ENCODE results near the gene CDHR3.
A peak's percentile ranks its signal among the peaks of the same experiment; 100 is the strongest.

The CDHR3 gene

GRCh38 chr7:106031300-106032035, 68.4 kb downstream of the CDHR3 start:
- no peak for DNase-seq

- no peak for DNase-seq
Measured at GRCh38 chr7:106032295-106032694, 69.2 kb downstream of the CDHR3 start.

- DNase-seq, result no peak
Measured at GRCh38 chr7:106033735-106034134, 70.7 kb downstream of the CDHR3 start.

DNA sequence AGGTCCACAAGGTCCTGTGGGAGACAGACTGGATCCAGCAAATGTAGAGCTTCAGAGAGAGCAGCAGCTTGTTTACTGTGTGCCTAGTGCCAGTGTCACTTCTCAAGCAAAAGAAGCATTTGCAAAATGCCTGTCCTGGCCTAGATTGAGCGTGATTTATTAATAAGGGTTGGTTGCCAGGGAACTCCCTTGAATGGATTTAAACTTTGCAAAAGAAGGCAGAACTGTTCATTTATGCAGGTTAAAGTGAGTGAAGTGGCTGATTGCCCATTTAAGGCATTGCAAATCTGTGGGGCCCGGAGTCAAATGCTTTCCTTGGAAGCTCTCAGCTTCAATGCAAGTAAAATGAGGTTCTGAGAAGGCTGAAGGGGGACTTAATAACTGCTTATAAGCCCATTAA, 71.3 kb downstream of the CDHR3 start:
- no peak for DNase-seq

- no peak for DNase-seq
Measured at GRCh38 chr7:106035568-106035967, 72.5 kb downstream of the CDHR3 start.

- no peak for DNase-seq
Measured at GRCh38 chr7:106036004-106036403, 72.9 kb downstream of the CDHR3 start.

DNA sequence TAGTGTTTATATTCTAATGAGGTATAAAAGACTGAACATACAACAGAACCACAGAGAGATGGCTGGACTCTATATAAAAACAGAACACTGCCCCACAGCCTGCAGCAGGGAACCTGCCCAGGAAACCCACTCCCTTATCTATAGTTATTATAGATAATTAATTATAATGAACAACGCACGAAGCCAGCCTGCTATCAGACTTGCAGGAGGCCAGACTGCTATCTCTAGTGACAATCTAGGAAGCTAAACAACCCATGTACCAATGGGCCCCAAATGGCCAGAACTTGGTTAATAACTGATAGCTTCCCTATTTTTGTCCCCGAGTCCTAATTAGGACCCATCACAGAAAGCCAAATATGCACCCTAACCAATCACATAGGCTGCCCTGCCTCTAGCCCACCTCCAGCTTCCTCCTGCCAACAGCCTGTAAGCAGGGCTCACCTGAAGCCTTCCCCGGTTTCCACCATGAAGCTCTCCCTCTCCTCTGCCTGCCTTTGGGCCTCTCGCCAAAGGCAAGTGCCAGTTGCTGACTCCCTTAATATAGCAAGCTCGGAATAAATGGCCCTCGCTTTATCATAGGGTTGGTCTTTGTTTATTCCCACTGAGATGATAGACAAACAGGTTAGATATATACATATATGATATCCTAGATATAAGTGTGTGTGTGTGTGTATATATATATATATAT, 74.6 kb downstream of the CDHR3 start:
- DNase-seq, result no peak

- no peak for DNase-seq
Measured at GRCh38 chr7:106038289-106038688, 75.2 kb downstream of the CDHR3 start.

DNA sequence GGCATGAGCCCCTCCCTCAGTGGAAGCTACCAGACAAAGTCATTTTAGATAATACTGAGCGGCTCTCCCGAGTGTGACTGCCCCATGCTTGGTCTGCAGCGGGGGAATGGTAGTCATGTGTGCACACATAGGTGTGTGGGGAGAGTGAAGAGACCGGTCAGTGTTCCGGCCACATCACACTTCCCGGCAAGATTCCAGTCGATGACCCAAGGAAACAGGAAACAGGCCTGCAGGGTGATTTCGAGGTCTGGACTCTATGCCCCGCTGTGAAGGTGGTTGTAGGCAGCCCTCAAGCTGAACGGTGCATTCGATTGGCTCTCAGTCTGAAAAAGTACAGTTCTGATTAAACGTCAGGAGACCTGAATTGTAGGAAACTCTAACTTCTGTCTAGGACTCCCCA, 75.9 kb downstream of the CDHR3 start:
- DNase-seq, result no peak

DNA sequence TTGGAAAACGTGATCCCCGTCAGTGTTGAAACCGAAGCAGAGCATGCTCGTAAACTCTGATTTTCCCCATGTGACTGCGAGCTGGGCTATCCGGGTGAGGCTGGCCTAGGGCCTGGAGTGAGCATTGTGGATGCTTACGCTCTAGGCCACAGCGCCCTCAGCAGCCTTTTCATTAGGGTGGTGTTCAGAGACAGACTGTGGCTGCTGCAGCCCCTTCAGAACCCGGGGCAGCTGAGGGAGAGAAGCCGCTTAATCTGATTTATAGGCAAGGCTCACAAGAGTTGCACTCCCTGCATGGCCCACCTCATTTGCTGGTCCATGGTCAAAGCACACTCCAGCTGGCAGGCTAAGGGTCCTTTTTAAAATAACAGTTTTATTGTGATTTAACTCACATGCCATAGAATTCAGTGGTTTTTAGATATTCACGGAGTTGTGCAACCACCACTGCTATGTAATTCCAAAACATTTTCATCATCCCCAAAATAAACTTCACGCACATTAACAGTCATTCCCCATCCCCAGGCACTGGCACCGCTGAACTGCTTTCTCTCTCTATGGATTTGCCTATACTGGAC, 76.5 kb downstream of the CDHR3 start:
- no peak for DNase-seq

DNA sequence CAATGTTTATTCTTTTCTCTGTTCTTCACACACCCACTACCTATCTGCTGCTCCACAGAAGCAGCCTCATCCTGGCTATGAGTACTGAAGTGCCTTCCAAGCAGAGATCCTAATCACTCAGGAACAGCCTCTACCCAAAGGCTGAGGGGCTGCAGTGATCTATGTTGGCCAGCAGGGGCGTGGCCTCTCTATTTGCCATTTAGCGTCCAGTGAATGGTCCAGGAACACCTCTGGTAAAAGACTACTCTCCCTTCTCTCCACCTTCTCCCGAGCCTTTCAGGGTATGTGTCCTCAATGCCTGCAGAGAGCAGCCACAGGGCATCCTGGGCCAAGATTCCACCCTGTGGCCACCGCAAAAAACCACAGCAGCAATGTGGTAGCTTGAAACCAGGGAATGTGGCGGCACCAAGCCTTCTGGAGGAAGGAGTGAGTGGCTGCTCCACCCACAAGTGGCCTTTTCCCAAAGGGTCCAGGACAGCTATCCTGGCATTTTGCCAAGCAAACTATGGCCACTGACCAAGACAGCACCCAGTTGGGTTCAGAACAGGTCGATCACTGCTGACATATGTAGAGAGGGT, 78.2 kb downstream of the CDHR3 start:
- peak; percentile 19 for DNase-seq

- DNase-seq, result no peak
Measured at GRCh38 chr7:106042196-106042611, 79.1 kb downstream of the CDHR3 start.

- no peak for DNase-seq
Measured at GRCh38 chr7:106045139-106045538, 82.1 kb downstream of the CDHR3 start.

GRCh38 chr7:106045586-106045985, 82.5 kb downstream of the CDHR3 start:
- DNase-seq, result no peak

GRCh38 chr7:106047184-106047583, 84.1 kb downstream of the CDHR3 start:
- no peak for DNase-seq

DNA sequence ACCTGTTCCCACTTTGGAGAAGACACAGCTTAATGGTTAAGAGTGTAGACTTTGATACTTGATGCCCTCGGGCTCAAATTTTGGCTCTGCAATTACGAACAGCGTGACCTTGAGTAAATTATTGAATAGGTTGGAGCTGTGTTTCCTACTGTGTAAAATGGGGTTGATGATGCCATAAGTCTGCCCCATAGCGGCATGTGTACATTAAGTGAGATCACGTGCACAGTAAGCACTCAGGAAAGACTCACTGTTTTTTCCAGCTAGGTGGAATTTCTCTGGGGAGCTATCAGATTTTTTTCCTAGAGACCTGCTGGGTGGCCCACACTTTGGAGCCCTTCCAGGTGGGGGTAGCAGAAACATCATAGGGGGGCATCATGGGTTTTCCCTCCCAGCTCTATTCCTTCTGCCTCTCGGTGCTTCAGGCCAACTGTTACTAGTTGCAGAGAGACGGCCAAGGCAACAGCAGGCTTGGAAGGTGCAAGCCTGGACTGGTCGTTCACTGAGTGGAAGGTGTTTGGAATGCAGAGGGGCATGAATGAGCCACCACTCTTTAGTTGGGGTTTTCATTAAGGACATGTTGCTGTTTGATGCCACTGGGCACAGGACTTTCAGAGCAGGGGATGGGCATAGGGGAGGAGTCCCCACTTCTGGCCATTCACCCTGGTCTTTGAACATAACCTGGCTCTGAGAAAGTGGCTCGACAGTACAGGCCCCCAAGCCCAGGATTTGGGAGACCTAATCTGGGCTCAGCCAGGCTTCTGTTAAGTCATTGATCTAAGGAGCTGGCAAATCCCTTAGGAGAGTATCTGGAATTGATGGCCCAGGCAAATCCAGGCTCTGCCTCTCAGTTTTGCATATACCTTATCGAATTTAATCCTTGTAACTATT, 85.0 kb downstream of the CDHR3 start:
- DNase-seq, result no peak

DNA sequence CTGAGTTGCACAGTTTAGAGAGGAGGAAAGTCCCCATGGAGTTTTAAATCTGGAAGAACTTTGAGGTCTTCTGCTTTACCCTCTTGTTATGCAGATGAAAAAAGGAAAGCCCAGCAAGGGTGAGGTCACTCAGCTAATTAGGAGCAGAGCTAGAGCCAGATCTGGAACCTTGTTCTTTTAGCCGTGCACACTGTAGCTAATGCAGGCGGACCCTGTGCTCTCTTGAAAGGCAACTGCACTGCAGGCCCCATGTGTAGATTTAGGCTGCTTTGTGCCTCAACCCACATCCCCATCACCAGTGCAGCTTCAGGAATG, 85.6 kb downstream of the CDHR3 start:
- no peak for DNase-seq

DNA sequence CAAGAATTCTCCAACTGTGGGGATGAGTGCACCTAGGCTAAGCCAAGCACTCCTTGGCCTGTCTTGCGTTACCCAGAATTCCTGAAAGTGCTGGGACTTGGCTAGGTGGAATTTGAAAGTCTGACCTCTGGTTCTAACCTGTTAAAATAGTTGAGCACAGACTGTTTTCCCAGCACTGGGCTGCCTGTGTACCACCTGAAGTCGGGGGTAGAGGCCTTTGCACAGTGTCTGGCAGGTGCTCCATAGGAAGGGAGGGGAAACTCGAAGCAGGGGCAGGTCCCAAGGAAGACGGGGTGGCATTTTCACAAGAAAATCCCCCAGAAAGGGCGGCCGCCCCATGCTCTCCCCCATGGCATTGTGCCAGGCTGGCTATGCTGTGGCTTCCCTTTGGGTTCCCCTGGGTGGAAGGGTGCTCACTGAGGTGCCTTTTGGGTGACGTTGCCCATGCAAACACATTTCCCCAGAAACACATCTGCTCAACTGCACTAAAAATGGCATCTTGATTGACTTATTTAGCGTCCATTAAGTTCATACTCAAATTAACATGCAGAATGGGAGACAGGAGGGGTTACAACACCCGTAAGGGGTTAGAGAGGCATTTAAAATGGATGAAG, 86.2 kb downstream of the CDHR3 start:
- no peak for DNase-seq

GRCh38 chr7:106050002-106050745, 87.1 kb downstream of the CDHR3 start:
- no peak for DNase-seq

DNA sequence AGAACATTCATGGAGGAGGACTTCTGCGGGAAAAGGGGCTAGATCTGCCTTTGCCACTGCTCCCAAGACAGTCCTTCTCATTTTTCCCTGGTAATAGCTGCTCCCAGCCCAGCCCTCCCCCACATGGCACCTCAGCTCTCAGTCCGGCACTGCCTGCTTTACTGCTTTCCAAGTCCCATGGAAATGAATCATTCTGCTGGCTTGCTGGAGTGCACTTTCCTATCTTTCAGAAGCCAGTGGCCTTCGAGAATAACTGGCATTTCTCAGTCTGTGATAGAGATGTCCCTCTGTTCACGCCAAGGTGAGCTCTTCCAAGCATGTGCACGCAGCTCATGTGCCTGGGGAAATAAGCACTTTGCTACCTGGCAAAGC, 87.7 kb downstream of the CDHR3 start:
- DNase-seq, result no peak

GRCh38 chr7:106052681-106053080, 89.6 kb downstream of the CDHR3 start:
- no peak for DNase-seq

- DNase-seq, result no peak
Measured at GRCh38 chr7:106053109-106053508, 90.0 kb downstream of the CDHR3 start.

Data from T-helper 9 cell (primary cell).